Urinary bladder (tissue), 4 donors: ENCODE data around the gene C5orf34. TPM values are rescaled to one million over a fixed set of nuclear protein-coding genes. Genes with fewer than 3 reads are reported as not detected.
"Not testable (repeated sequence)": the region's sequence is repeated elsewhere in the genome, so short reads cannot be mapped to it uniquely, and the experiment has no call there.

Source experiments
- DNase-seq: peaks from one replicate; pipeline ENCODE4 v3.0.0-alpha.2; 2015; ENCODE audit errors: extremely low spot score
- H3K27ac ChIP-seq: one replicate; pipeline ENCODE4 v1.5.1; 2013; ENCODE audit warnings: low read depth, mild to moderate bottlenecking, moderate library complexity
- H3K36me3 ChIP-seq: one replicate; pipeline ENCODE4 v1.6.1; 2013; ENCODE audit warnings: mild to moderate bottlenecking, moderate library complexity; ENCODE audit not compliant: insufficient read depth
- H3K4me1 ChIP-seq: one replicate; pipeline ENCODE4 v1.6.1; 2013; ENCODE audit warnings: mild to moderate bottlenecking, moderate library complexity; ENCODE audit not compliant: insufficient read depth
- H3K4me3 ChIP-seq: one replicate; pipeline ENCODE4 v1.5.1; 2013; ENCODE audit warnings: low read depth, low read length
- WGBS: extraction: QIAGEN DNeasy Blood & Tissue Kit; methylation state at CpG from one replicate; pipeline ENCODE4 v1.1.7; 2013; 5-methylcytosine and 5-hydroxymethylcytosine counted together
- polyA plus RNA-seq: library from polyadenylated mRNA; stranded (reverse); fragments of 200-250 nt; gene quantifications from one replicate; pipeline ENCODE4 v1.2.3, GENCODE V29; 2013
- total RNA-seq: library from RNA; depleted of rRNA; stranded (reverse); fragments of >200 nt; gene quantifications from one replicate; pipeline ENCODE4 v1.2.3, GENCODE V29; 2014
- donor health status: healthy with polysubstance abuse.
- donor health status: healthy.

The C5orf34 gene
- total and polyA plus RNA-seq, 2 donors, result 3.9 to 9.7 TPM

DNA sequence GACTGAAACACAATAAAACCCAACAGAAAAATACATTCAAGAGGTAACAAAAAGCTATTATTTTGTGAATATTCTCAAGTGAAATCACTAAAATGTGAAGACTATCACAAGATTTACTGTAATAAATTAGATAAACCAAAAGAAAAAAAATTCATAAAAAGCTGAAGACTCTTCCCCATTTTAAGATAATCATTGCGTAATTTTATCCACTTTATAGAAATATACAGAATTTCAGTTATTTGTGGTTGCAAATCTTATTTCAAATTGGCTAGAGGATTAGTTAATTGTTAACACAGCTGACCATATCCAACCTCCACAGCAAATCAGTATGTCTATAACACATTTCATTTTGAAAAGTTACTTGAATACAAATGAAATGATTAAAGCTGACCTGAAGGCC lies 23.6 kb downstream of the C5orf34 start:
- Histone ChIP-seq H3K4me1 (no peaks in the 10 kb centered on the region), H3K27ac (no peak overlapping the region), H3K36me3 (no peaks in the 10 kb centered on the region), H3K4me3 (no peak overlapping the region)
- no peak for DNase-seq
- 100% methylated on average over 1 of the region's 1 CpG for WGBS

DNA sequence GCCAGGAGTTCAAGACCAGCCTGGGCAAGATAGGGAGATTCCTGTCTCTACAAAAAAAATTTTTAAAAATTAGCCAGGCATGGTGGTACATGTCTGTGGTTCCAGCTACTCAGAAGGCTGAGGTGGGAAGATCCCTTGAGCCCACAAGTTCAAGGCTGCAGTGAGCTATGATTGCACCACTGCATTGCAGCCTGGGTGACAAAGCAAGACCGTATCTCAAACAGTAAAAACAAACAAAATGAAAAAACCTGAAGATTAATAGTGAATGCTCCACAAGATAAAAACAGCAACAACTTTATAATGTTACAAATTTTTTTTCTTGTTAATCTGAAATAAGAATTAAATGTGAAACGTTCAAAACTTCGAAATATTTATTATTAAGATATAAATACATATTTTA lies 28.6 kb downstream of the C5orf34 start:
- DNase-seq, result no peak
- Histone ChIP-seq H3K27ac (no peak overlapping the region), H3K4me1 (peaks cover 2% of the 10 kb centered on the region), H3K4me3 (no peak overlapping the region), H3K36me3 (no peaks in the 10 kb centered on the region)
- WGBS, result 90% methylated on average over 3 of the region's 3 CpGs

- no peak overlapping the region for H3K27ac ChIP-seq
- 95% methylated on average over 2 of the region's 2 CpGs for WGBS
- peaks cover 2% of the 10 kb centered on the region for H3K4me1 ChIP-seq
- no peak for DNase-seq
- H3K4me3 ChIP-seq, result no peak overlapping the region
- no peaks in the 10 kb centered on the region for H3K36me3 ChIP-seq
Observed at GRCh38 chr5:43485406-43485805, 29.5 kb downstream of the C5orf34 start.

DNA sequence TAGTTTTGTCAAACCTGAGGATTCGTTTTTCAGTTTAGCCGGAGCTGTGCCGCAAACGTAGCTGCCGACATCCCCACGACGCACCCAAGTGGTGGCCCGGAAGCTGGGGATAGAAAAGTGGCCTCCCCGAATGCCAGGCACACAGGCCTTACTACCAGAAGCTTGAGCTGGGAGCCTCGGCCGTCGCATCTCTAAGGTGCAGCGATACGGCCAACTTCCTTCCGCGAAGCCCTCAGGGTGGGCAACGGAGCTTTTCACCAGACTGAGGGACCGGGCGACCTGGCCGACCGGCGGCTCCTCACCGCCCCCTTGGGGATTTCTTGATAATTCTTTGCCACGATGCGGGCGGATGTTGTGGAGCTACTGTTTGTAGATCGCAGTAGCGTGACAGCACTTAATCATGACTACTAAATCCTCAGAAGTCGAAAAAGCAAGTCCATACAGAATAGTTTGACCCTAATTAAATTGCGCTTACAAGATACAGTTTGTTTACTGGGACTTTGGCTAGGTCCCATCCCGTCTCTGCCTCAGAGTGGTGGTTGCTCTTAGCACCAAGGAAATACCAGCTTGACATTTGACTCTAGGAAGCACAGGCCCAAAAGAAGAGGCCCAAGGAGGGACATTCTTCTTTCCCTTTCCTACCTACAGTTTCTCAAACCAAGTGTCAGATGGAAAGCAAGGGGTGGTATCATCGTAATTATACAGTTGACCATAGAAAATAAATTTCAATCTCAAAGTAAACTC lies 30.7 kb downstream of the C5orf34 start:
- DNase-seq, result peak; percentile 67
- peaks cover 2% of the 10 kb centered on the region for H3K4me1 ChIP-seq
- H3K4me3 ChIP-seq, result peak overlapping the region; percentile 72
- H3K27ac ChIP-seq, result peak overlapping the region; percentile 95
- 3% methylated on average over 32 of the region's 32 CpGs for WGBS
- no peaks in the 10 kb centered on the region for H3K36me3 ChIP-seq

- H3K4me3 ChIP-seq, result peak within 1 kb of the TSS; percentile 72
- under 1% methylated on average over 62 of the region's 62 CpGs for WGBS
Observed at GRCh38 chr5:43483298-43484105, 31.4 kb downstream of the C5orf34 start, which contains the start of gene TMEM267. TSS of gene TMEM267 (minus strand) at chr5:43483865. CDS start at chr5:43453969, 29,896 bp downstream.

GRCh38 chr5:43482490-43483297 lies 32.3 kb downstream of the C5orf34 start:
- H3K27ac ChIP-seq, result no peak overlapping the region
- 30% methylated on average over 6 of the region's 6 CpGs for WGBS

More at GRCh38 chr5:43483298-43484105, 31.4 kb downstream of the C5orf34 start, which contains the start of gene TMEM267:
- Histone ChIP-seq H3K27ac (peak within 1 kb of the TSS; percentile 95), H3K36me3 (no peaks in the 10 kb centered on the region), H3K4me1 (peaks cover 2% of the 10 kb centered on the region)
- peak; percentile 82 for DNase-seq

DNA sequence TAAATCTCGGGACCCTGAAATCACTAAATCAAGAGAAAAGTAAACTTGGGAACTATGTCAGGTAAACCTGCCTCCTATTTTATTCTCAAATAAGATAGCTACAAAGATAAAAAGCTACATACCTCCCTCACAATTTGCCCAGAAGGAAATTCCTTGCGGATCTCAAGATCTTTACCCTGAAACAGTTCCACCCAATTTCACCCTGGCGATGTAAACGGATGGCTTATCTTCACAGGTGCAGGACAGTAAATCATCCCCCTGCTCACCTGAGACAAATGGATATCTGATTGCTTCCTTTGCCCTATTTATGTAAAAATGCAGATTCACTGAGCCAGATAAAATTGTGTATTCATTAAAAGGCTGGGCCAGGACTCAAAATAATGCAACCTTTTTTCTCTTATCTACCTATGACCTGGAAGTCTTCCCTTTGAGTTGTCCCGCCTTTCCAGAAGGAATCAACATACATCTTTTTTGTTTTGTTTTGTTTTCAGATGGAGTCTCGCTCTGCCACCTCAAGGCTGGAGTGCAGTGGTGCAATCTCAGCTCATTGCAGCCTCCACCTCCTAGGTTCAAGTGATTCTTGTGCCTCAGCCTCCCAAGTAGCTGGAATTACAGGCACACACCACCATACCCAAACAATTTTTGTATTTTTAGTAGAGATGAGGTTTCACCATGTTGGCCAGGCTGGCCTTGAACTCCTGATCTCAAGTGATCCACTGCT lies 45.1 kb downstream of the C5orf34 start:
- WGBS, result 93% methylated on average over 6 of the region's 6 CpGs
- Histone ChIP-seq H3K27ac (no peak overlapping the region), H3K36me3 (no peaks in the 10 kb centered on the region), H3K4me1 (no peaks in the 10 kb centered on the region), H3K4me3 (no peak overlapping the region)
- no peak for DNase-seq

More at GRCh38 chr5:43482490-43483297, 32.3 kb downstream of the C5orf34 start:
- no peaks in the 10 kb centered on the region for H3K36me3 ChIP-seq
- H3K4me1 ChIP-seq, result peaks cover 2% of the 10 kb centered on the region
- DNase-seq, result no peak
- peak overlapping the region; percentile 72 for H3K4me3 ChIP-seq

DNA sequence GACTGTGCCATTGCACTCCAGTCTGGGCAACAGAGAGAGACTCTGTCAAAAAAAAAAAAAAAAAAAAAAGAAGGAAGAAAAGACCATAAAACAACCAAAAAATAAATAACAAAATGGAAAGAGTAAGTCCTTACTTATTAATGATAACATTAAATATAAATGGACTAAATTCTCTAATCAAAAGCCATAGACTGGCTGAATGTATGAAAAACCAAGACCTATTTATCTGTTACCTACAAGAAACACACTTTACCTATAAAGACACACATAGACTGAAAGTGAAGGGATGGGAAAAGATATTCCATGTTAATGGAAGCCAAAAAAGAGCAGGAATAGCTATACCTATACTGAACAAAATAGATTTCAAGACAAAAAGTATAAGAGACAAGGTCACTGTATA lies 47.8 kb downstream of the C5orf34 start:
- H3K4me3 ChIP-seq, result no peak overlapping the region
- no peak for DNase-seq
- H3K27ac ChIP-seq, result no peak overlapping the region
- H3K36me3 ChIP-seq, result no peaks in the 10 kb centered on the region
- H3K4me1 ChIP-seq, result no peaks in the 10 kb centered on the region

GRCh38 chr5:43465455-43465854 lies 49.5 kb downstream of the C5orf34 start:
- not testable (repeated sequence) for DNase-seq, H3K4me1 ChIP-seq, H3K36me3 ChIP-seq, H3K4me3 ChIP-seq, H3K27ac ChIP-seq
- WGBS, result 95% methylated on average over 3 of the region's 3 CpGs

DNA sequence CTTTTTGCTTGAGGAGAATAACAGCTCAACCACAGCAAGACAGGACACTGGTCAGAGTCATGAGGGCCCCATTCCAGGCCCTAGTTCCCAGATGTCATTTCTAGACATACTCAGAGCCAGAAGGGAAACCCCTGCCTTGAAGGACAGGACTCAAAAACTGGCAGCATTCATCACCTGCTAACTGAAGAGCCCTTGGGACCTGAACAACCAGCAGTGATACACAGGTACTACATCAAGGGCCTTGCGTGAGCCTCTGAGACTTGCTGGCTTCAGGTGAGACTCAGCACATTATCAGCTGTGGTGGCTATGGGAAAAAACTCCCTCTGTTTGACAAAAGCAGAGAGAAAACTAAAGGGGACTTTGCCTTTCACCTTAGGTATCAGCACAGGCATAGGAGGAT lies 53.9 kb downstream of the C5orf34 start:
- H3K4me1 ChIP-seq, result no peaks in the 10 kb centered on the region
- H3K36me3 ChIP-seq, result no peaks in the 10 kb centered on the region
- no peak for DNase-seq
- 100% methylated on average over 1 of the region's 1 CpG for WGBS
- H3K27ac ChIP-seq, result no peak overlapping the region
- H3K4me3 ChIP-seq, result no peak overlapping the region

DNA sequence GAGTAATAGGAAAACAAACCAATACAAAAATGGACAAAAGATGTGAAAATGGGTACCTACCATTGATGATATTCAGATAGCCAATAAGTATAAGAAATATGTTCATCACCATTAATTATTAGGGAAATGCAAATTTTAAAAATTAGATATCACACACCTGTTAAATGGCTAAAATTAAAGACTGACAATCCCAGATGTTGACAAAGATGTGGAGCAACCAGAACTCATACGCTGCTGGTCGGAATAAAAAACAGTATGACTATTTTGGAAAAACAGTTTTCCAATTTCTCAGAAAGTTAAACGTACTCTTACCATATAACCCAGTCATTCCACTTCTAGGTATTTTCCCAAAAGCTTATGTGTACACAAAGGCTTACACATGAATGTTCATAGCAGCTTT lies 58.4 kb downstream of the C5orf34 start:
- 94% methylated on average over 3 of the region's 3 CpGs for WGBS
- no peak for DNase-seq
- Histone ChIP-seq H3K27ac (no peak overlapping the region), H3K4me3 (no peak overlapping the region), H3K4me1 (no peaks in the 10 kb centered on the region), H3K36me3 (no peaks in the 10 kb centered on the region)

DNA sequence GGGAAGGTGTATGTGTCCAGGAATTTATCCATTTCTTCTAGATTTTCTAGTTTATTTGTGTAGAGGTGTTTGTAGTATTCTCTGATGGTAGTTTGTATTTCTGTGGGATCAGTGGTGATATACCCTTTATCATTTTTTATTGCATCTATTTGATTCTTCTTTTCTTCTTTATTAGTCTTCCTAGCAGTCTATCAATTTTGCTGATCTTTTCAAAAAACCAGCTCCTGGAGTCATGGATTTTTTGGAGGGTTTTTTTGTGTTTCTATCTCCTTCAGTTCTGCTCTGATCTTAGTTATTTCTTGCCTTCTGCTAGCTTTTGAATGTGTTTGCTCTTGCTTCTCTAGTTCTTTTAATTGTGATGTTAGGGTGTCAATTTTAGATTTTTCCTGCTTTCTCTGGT lies 73.4 kb downstream of the C5orf34 start:
- not testable (repeated sequence) for H3K36me3 ChIP-seq, H3K27ac ChIP-seq, H3K4me1 ChIP-seq, H3K4me3 ChIP-seq, DNase-seq

DNA sequence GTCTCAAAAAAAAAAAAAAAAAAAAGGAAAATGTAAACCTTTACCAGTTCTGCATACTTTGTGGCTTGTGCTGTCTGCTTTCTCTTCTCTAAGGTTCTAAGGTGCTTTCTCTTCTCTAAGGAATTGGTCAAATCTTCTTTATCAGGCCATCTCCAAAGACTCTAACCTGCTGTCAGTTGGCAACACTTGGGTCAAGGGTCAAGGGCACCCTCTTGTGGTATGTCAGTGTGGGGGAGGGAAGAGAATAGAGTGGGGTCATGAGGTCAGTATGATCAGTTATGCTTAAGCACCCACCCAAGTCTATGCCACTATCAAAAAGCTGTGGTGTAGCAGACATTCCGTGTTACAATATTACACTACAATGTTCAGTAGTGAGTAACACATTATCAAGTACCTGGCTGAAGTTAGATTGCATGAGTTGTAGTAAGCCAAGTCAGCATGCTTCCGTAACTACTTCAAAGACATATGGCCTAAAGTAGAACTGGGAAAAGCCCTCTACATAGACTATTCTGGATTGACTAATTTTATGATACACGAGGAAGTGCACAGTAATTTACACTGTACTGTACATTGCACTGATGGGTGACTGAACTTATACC lies 77.8 kb downstream of the C5orf34 start:
- Histone ChIP-seq H3K4me1 (no peaks in the 10 kb centered on the region), H3K36me3 (no peaks in the 10 kb centered on the region), H3K27ac (no peak overlapping the region), H3K4me3 (no peak overlapping the region)
- WGBS, result 94% methylated on average over 3 of the region's 3 CpGs
- no peak for DNase-seq
